ENCODE measurements around the gene ADAMTS13.

ADAMTS13 gene

DNA sequence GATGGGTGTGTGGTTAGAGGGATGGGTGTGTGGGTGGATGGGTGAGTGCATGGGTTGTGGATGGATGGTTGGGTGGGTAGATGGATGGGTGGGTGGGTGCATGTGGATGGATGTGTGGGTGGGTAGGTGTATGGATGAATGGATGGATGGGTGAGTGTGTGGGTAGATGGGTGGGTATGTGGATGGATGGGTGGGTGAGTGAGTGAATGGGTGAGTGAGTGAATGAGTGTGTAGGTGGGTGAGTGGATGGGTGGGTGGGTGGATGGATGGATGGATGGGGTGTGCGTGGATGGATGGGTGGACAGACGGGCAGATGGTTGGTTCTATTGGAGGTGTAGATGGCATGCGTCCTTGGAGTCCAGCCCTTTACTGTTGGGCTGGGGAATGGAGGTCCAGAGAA, 28.8 kb upstream of the ADAMTS13 start:
- TF ChIP-seq, protein P1, sequence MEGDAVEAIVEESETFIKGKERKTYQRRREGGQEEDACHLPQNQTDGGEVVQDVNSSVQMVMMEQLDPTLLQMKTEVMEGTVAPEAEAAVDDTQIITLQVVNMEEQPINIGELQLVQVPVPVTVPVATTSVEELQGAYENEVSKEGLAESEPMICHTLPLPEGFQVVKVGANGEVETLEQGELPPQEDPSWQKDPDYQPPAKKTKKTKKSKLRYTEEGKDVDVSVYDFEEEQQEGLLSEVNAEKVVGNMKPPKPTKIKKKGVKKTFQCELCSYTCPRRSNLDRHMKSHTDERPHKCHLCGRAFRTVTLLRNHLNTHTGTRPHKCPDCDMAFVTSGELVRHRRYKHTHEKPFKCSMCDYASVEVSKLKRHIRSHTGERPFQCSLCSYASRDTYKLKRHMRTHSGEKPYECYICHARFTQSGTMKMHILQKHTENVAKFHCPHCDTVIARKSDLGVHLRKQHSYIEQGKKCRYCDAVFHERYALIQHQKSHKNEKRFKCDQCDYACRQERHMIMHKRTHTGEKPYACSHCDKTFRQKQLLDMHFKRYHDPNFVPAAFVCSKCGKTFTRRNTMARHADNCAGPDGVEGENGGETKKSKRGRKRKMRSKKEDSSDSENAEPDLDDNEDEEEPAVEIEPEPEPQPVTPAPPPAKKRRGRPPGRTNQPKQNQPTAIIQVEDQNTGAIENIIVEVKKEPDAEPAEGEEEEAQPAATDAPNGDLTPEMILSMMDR (IDR thresholded peaks at IDR 0.05; ENCODE audit: low read depth, low read length): no peak
- H3K4me3 ChIP-seq (ENCODE audit: low read depth, low read length): no peak overlapping the region

- no peak overlapping the region for H3K4me3 ChIP-seq (ENCODE audit: low read depth, low read length)
- TF ChIP-seq, protein P1 (IDR thresholded peaks at IDR 0.05; ENCODE audit: low read depth, low read length): no peak
Observed at GRCh38 chr9:133394687-133395271, 27.4 kb upstream of the ADAMTS13 start.

GRCh38 chr9:133396952-133397351, 25.2 kb upstream of the ADAMTS13 start:
- no peak overlapping the region for H3K4me3 ChIP-seq (ENCODE audit: low read depth, low read length)
- TF ChIP-seq, protein P1 (IDR thresholded peaks at IDR 0.05; ENCODE audit: low read depth, low read length): peak; percentile 45

GRCh38 chr9:133397370-133397769, 24.8 kb upstream of the ADAMTS13 start:
- H3K4me3 ChIP-seq (ENCODE audit: low read depth, low read length): no peak overlapping the region
- TF ChIP-seq, protein P1 (IDR thresholded peaks at IDR 0.05; ENCODE audit: low read depth, low read length): no peak

- TF ChIP-seq, protein P1 (IDR thresholded peaks at IDR 0.05; ENCODE audit: low read depth, low read length): no peak
Observed at GRCh38 chr9:133397895-133398294, 24.3 kb upstream of the ADAMTS13 start.

GRCh38 chr9:133400292-133400691, 21.9 kb upstream of the ADAMTS13 start:
- no peak overlapping the region for H3K4me3 ChIP-seq (ENCODE audit: low read depth, low read length)
- TF ChIP-seq, protein P1 (IDR thresholded peaks at IDR 0.05; ENCODE audit: low read depth, low read length): no peak

More at GRCh38 chr9:133397895-133398294, 24.3 kb upstream of the ADAMTS13 start:
- H3K4me3 ChIP-seq (ENCODE audit: low read depth, low read length): no peak overlapping the region

DNA sequence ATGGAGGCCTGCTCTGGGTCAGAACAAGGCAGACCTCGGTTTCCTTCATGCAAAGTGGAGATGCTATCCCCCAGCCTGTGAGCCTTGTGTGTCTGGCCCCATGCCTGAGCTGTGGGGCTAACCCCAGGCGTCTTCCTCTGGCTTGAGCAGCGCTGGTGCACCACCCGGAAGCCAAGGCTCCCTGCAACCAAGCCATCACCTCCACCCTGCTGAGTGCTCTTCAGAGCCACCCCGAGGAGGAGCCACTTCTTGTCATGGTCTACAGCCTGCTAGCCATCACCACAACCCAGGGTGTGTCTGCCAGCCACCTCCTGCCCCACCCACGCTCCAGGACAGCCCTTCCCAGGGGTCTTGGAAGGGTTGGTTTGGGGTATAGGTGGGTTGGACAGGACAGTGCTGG, 20.6 kb upstream of the ADAMTS13 start:
- TF ChIP-seq, protein P1 (IDR thresholded peaks at IDR 0.05; ENCODE audit: low read depth, low read length): no peak
- H3K4me3 ChIP-seq (ENCODE audit: low read depth, low read length): no peak overlapping the region

Measured in WI38 (cell line).